ENCODE results near the gene TMCC3.
"Not testable (repeated sequence)": the region's sequence is repeated elsewhere in the genome, so short reads cannot be mapped to it uniquely, and the experiment has no call there.

DNA sequence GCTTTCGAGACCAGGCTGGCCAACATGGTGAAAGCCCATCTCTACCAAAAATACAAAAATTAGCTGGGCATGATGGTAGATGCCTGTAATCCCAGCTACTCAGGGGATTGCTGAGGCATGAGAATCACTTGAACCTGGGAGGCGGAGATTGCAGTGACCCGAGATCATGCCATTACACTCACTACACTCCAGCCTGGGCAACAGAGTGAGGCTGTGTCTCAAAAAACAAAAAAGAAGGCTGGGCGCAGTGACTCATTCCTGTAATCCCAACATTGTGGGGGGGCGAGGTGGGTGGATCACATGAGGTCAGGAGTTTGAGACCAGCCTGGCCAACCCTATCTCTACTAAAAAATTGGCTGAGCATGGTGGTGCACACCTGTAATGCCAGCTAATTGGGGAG is 49.0 kb downstream of the TMCC3 start:
- not testable (repeated sequence) for TF ChIP-seq CTCF (IDR thresholded peaks at IDR 0.05); CREB1 (CRISPR knock-in tag; IDR thresholded peaks at IDR 0.05); ZNF423 (CRISPR knock-in tag; IDR thresholded peaks at IDR 0.05); ATF3 (CRISPR knock-in tag; conservative IDR thresholded peaks at IDR 0.05); ZNF121 (CRISPR knock-in tag; IDR thresholded peaks at IDR 0.05); TEAD4 (CRISPR knock-in tag; IDR thresholded peaks at IDR 0.05); USF1 (CRISPR knock-in tag; IDR thresholded peaks at IDR 0.05); HMGA2 (CRISPR knock-in tag; IDR thresholded peaks at IDR 0.05); MXD4 (CRISPR knock-in tag; IDR thresholded peaks at IDR 0.05; ENCODE audit: borderline replicate concordance); ESRRA (CRISPR knock-in tag; IDR thresholded peaks at IDR 0.05; ENCODE audit: borderline replicate concordance)
- TF ChIP-seq, protein P1, sequence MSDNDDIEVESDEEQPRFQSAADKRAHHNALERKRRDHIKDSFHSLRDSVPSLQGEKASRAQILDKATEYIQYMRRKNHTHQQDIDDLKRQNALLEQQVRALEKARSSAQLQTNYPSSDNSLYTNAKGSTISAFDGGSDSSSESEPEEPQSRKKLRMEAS (CRISPR knock-in tag; IDR thresholded peaks at IDR 0.05): not testable (repeated sequence)
- TF ChIP-seq, protein P2, sequence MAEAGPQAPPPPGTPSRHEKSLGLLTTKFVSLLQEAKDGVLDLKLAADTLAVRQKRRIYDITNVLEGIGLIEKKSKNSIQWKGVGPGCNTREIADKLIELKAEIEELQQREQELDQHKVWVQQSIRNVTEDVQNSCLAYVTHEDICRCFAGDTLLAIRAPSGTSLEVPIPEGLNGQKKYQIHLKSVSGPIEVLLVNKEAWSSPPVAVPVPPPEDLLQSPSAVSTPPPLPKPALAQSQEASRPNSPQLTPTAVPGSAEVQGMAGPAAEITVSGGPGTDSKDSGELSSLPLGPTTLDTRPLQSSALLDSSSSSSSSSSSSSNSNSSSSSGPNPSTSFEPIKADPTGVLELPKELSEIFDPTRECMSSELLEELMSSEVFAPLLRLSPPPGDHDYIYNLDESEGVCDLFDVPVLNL (CRISPR knock-in tag; IDR thresholded peaks at IDR 0.05; ENCODE audit: borderline replicate concordance, low read depth): not testable (repeated sequence)
- TF ChIP-seq, protein P3, sequence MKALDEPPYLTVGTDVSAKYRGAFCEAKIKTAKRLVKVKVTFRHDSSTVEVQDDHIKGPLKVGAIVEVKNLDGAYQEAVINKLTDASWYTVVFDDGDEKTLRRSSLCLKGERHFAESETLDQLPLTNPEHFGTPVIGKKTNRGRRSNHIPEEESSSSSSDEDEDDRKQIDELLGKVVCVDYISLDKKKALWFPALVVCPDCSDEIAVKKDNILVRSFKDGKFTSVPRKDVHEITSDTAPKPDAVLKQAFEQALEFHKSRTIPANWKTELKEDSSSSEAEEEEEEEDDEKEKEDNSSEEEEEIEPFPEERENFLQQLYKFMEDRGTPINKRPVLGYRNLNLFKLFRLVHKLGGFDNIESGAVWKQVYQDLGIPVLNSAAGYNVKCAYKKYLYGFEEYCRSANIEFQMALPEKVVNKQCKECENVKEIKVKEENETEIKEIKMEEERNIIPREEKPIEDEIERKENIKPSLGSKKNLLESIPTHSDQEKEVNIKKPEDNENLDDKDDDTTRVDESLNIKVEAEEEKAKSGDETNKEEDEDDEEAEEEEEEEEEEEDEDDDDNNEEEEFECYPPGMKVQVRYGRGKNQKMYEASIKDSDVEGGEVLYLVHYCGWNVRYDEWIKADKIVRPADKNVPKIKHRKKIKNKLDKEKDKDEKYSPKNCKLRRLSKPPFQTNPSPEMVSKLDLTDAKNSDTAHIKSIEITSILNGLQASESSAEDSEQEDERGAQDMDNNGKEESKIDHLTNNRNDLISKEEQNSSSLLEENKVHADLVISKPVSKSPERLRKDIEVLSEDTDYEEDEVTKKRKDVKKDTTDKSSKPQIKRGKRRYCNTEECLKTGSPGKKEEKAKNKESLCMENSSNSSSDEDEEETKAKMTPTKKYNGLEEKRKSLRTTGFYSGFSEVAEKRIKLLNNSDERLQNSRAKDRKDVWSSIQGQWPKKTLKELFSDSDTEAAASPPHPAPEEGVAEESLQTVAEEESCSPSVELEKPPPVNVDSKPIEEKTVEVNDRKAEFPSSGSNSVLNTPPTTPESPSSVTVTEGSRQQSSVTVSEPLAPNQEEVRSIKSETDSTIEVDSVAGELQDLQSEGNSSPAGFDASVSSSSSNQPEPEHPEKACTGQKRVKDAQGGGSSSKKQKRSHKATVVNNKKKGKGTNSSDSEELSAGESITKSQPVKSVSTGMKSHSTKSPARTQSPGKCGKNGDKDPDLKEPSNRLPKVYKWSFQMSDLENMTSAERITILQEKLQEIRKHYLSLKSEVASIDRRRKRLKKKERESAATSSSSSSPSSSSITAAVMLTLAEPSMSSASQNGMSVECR (CRISPR knock-in tag; IDR thresholded peaks at IDR 0.05; ENCODE audit: borderline replicate concordance): not testable (repeated sequence)
- TF ChIP-seq, protein P4, sequence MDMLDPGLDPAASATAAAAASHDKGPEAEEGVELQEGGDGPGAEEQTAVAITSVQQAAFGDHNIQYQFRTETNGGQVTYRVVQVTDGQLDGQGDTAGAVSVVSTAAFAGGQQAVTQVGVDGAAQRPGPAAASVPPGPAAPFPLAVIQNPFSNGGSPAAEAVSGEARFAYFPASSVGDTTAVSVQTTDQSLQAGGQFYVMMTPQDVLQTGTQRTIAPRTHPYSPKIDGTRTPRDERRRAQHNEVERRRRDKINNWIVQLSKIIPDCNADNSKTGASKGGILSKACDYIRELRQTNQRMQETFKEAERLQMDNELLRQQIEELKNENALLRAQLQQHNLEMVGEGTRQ (CRISPR knock-in tag; IDR thresholded peaks at IDR 0.05): not testable (repeated sequence)
